Hematopoietic multipotent progenitor cell treated with erythropoietin and hydrocortisone succinate and interleukin-3 and kit ligand, for 6 days (in vitro differentiated cells): ENCODE results near the gene PDE6A.
A peak's percentile ranks its signal among the peaks of the same experiment; 100 is the strongest.

Source experiments
- DNase-seq: peaks from one replicate; pipeline ENCODE4 v3.0.0-alpha.2; 2015

PDE6A gene

GRCh38 chr5:149857499-149857898, 87.1 kb downstream of the PDE6A start:
- peak; percentile 88 for DNase-seq

DNA sequence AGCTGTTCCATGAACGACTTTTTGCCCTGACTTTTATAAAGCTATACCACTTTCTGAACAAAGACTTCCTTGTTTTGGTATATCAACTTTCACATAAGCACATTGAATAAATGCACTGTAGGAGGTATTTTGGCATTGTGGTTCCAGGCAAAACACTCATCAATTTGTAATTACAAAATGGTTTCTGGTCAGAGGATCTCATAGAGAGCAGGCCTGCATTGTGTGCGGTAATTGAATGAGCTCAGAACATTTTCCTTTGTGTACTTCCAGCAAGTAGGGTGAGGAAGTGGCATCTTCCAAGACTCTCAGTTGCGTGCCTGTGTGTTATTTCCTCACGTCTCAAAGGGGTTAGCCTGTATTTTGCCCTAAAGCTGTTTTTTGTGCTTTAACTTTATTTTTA, 89.2 kb downstream of the PDE6A start:
- DNase-seq = no peak

- DNase-seq = no peak
Measured at GRCh38 chr5:149854866-149855265, 89.7 kb downstream of the PDE6A start.

DNA sequence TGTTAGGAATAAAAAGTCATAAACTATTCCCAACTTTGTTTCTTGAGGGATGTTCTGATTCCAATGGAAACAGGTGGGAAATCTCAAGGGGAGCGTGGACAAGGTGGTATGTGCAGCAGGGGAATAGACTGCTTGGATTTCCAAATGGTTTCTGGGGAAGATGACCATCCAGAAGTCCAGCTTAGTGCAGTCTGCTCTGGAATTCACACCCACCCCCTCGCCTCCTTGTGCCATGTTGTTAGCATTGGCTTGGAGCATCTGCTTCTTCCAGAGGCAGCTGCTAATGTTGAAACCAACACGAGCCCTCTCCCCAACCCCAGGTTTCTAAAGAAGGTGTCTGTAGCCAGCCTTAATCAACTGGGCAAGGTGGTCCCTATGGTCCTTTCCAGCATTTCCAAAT, 90.9 kb downstream of the PDE6A start:
- no peak for DNase-seq

DNA sequence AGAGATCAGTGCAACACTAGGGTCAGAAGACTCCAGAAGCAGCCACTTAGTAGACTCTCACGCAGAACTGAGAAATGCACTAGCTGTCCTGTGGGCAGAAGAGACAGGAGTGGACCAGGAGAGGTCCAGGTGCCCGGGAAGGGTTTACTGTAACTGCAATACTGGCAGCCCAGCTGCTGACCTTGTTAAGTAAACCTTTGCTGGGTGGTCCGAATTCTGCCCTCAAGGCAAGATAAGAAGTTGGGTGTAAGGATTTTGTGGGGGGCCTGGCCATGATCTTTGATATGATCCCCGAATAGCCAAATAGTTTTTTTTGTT, 91.3 kb downstream of the PDE6A start:
- DNase-seq = no peak

DNA sequence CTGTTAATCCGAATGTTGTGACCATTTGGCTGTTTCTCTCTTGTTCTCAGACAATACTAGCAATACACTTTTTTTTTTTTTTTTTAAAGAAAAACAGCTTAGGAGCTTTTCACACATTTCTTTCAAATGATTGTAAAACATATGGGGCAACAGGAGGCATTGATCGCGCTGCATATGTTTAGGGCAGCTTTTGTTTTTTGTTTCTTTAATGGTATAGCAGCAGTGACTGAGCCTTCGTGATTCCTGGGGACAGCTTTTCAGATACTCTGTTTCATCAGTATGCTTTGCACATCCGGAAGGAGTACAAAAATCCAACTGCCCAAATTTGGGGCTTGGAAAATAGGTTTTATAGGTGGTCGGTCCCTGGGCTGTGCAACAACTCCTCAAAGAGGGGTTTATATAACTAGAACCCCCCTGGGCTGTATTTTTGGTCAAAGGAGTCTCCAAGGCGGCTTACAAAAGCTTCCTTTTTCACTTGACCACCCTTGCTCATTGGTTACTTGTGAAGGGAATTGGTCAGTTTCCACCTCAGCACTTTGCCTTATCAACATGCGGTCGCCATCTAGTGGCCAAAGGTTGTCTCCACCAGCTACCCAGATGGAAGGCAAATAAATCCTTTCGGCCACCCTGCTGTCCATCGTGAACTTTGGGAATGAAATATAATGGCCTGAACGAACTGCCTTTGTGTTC, 91.8 kb downstream of the PDE6A start:
- DNase-seq = peak; percentile 85

DNA sequence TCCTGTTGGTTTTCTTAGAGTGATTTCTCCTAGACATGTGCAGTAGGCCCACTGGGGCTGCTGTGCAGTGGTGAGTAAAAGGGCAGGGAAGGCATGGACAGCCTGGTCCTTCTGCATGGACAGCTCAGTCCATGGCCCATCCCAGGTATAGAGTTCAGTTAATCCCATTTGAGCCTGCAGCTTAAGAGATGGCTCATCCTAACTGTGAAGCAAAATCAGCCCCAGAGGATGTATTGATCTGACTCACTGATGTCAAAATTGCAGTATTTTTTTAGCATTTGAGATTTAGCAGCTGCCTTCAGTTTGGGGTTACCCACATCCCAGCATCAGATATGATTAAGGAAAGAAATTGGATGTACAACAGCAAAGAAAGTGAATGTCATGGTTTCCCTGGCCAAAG, 93.4 kb downstream of the PDE6A start:
- DNase-seq = no peak

- DNase-seq = no peak
Measured at GRCh38 chr5:149849966-149850910, 94.4 kb downstream of the PDE6A start.

GRCh38 chr5:149849280-149849965, 95.2 kb downstream of the PDE6A start:
- DNase-seq = no peak

DNA sequence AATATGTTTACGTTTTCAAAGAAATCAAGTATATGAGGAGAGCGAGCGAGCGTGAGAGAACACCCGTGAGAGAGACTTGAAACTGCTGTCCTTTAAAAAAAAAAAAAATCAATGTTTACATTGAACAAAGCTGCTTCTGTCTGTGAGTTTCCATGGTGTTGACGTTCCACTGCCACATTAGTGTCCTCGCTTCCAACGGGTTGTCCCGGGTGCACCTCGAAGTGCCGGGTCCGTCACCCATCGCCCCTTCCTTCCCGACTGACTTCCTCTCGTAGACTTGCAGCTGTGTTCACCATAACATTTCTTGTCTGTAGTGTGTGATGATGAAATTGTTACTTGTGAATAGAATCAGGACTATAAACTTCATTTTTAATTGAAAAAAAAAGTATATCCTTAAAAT, 97.0 kb downstream of the PDE6A start:
- DNase-seq = no peak

- DNase-seq = no peak
Measured at GRCh38 chr5:149846021-149846420, 98.6 kb downstream of the PDE6A start.

GRCh38 chr5:149845601-149846000, 99.0 kb downstream of the PDE6A start:
- DNase-seq = no peak

DNA sequence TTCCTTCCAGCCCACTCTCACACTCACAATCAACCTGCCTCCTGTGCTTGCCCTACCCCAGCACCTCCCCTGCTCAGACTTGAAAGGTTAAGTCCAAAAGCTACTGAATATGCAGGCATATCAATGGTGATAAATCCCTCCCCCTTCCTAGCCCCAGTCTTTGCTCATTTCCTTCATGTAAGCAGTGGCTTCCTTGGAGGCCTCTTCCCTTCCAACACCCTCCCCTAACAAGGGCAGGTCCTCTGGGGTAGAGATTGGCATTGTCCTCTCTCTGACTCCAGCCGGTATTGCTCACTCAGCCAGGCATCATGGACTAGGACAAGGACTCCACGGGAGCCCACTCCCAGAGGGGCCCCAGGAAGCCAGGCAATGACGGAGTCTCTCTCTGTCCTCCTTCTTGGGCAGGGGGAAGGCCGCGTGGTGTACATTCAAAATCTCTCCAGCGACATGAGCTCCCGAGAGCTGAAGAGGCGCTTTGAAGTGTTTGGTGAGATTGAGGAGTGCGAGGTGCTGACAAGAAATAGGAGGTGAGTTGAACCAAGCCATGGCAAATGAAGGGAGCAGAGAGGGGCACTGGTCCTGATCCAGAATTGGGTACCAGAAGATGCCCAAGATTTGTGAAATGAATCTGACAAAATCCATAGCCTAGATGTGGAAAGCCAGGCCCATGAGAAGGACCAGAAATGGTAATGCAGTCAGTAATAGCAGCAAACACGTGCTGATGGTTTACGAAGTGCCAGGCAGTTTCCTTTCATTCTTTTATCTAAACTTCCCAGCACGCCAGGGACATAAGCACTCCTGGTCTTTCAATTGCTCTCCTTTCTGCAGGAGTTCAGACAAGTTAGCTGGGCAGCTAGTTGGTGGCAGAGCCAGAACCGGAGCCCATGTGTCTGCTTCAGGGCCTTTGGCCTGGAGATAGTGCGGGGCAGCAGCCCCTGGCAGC, 102.5 kb downstream of the PDE6A start:
- no peak for DNase-seq

DNA sequence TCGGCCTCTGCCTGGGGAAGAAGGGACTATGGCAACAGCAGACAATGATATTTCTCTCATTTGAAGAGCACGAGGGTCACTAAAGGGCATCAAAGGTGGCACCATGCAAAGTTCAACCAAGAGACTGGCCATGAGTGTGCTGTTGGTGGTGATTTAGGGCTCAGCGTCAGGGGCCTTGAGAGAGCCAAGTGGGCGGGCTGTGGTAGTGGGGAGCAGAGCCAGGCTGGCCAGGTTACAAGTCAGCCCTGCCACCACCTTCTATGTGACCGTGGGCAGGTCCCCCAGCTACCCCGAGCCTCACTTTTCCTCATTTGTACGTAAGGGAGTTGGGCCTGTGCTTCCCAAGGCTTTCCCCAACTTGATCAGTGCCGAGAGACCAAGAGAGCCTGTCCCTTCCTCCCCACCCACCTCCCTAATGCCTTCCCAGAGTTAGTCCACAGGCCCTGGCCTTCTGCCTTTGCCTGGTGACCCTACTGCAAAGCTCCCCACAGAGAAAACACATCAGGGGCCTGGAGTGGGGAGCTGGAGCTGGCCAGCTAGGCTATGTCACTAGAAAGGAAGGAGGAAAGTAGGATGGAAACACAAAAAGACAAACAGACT, 104.3 kb downstream of the PDE6A start:
- no peak for DNase-seq

DNA sequence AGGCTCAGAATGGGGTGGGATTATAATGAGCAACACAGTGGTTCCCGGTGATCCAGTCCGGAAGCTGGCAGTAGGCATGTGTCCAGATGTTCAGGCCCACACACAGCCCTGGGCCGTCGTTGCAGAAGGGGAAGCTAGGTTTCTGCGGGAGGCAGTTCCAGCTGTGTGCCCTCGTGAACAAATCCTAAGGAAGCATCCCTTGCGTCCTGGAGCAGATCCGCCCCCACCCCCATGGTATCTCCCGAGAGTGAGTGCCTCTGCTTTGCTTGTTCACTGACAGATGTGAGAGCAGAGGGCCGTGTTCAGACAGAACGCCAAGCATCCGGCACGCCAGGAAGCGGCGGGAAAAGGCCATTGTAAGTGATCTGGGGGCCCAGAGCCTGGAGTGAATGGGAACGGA, 104.8 kb downstream of the PDE6A start:
- no peak for DNase-seq

- DNase-seq = no peak
Measured at GRCh38 chr5:149838881-149839739, 105.5 kb downstream of the PDE6A start.

- DNase-seq = peak; percentile 87
Measured at GRCh38 chr5:149837680-149838269, 106.8 kb downstream of the PDE6A start.

DNA sequence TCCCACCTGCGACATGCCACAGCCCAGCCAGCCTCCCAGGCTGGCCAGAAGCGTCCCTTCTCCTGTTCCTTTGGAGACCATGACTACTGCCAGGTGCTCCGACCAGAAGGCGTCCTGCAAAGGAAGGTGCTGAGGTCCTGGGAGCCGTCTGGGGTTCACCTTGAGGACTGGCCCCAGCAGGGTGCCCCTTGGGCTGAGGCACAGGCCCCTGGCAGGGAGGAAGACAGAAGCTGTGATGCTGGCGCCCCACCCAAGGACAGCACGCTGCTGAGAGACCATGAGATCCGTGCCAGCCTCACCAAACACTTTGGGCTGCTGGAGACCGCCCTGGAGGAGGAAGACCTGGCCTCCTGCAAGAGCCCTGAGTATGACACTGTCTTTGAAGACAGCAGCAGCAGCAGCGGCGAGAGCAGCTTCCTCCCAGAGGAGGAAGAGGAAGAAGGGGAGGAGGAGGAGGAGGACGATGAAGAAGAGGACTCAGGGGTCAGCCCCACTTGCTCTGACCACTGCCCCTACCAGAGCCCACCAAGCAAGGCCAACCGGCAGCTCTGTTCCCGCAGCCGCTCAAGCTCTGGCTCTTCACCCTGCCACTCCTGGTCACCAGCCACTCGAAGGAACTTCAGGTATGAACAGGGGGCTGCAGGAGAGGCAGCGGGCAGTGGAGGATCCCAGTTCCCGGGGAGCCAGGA, 108.0 kb downstream of the PDE6A start:
- no peak for DNase-seq

DNA sequence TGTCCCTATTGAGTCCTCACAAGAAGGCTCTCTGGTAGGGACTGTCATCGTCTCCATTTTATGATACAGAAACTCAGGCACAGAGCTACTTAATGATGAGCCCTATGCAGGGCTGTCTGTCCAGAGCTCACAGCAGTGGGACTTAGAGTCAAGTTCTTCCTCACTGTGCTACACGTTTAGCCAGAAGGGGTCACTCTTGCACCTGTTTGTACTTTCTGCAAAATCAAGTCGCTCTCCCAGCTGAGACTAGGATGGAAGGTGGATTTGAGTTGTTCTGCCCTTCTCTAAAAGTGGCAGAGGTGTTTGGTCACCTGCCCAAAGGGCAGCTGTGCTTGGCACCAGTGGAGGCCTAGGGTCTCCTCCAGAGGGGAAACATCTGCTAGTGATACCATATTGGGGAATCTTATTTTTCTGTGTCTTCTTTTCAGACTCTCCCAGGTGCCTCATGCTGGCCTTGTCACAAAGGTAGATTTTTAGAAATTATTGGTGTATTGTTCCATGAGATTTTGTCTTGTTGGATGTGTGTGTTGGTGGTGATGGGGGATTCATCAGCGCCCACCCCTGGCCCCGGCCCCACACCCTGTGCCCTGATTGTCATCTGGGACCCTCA, 110.2 kb downstream of the PDE6A start:
- peak; percentile 90 for DNase-seq
